Mesothelial cell of epicardium (in vitro differentiated cells): ENCODE measurements around the gene SLX4IP. TPM values are rescaled to one million over a fixed set of nuclear protein-coding genes. Genes with fewer than 3 reads are reported as not detected.
A peak's percentile ranks its signal among the peaks of the same experiment; 100 is the strongest.

Experiments used
- DNase-seq, 2 experiments: peaks; one replicate each; pipeline ENCODE4 v3.0.0; 2021; ENCODE audit warnings: low spot score in 2 of 2; ENCODE audit not compliant: unreplicated experiment in 2 of 2
- H3K27ac Mint-ChIP-seq: 2 replicates; pipeline ENCODE4 v1.8.0; 2021; ENCODE audit warnings: mixed read lengths
- H3K27me3 Mint-ChIP-seq: 2 replicates; pipeline ENCODE4 v1.8.0; 2021; ENCODE audit warnings: low read depth, mixed read lengths
- H3K36me3 Mint-ChIP-seq: 2 replicates; pipeline ENCODE4 v1.8.0; 2021; ENCODE audit warnings: mixed read lengths
- H3K4me1 Mint-ChIP-seq: 2 replicates; pipeline ENCODE4 v1.8.0; 2021; ENCODE audit warnings: mixed read lengths
- H3K4me3 Mint-ChIP-seq: 2 replicates; pipeline ENCODE4 v1.8.0; 2021; ENCODE audit warnings: mild to moderate bottlenecking, moderate library complexity, mixed read lengths
- H3K9me3 Mint-ChIP-seq: 2 replicates; pipeline ENCODE4 v1.8.0; 2021; ENCODE audit warnings: mixed read lengths
- total RNA-seq: library from RNA; stranded (reverse); gene quantifications from 3 replicates; pipeline ENCODE4 v1.2.1, GENCODE V29; 2021
- TF ChIP-seq, protein P1 (sequence below): fragments of 200-600 bp; sonication (generic); IDR thresholded peaks from one replicate; pipeline ENCODE4 v1.5.0; 2021; ENCODE audit warnings: antibody characterized with exemption; ENCODE audit not compliant: unreplicated experiment

SLX4IP gene
- total RNA-seq, 1 donor from 2014 or later = 10.4 TPM

GRCh38 chr20:10622657-10623418, 187.7 kb downstream of the SLX4IP start:
- Mint-ChIP-seq H3K36me3 (no peaks in the 10 kb centered on the region), H3K9me3 (no peaks in the 10 kb centered on the region), H3K27ac (peak overlapping the region; percentile 64), H3K27me3 (no peaks in the 10 kb centered on the region), H3K4me3 (no peak overlapping the region), H3K4me1 (peaks cover 75% of the 10 kb centered on the region)
- TF ChIP-seq, protein P1, sequence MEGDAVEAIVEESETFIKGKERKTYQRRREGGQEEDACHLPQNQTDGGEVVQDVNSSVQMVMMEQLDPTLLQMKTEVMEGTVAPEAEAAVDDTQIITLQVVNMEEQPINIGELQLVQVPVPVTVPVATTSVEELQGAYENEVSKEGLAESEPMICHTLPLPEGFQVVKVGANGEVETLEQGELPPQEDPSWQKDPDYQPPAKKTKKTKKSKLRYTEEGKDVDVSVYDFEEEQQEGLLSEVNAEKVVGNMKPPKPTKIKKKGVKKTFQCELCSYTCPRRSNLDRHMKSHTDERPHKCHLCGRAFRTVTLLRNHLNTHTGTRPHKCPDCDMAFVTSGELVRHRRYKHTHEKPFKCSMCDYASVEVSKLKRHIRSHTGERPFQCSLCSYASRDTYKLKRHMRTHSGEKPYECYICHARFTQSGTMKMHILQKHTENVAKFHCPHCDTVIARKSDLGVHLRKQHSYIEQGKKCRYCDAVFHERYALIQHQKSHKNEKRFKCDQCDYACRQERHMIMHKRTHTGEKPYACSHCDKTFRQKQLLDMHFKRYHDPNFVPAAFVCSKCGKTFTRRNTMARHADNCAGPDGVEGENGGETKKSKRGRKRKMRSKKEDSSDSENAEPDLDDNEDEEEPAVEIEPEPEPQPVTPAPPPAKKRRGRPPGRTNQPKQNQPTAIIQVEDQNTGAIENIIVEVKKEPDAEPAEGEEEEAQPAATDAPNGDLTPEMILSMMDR = no peak
- no peak for DNase-seq

DNA sequence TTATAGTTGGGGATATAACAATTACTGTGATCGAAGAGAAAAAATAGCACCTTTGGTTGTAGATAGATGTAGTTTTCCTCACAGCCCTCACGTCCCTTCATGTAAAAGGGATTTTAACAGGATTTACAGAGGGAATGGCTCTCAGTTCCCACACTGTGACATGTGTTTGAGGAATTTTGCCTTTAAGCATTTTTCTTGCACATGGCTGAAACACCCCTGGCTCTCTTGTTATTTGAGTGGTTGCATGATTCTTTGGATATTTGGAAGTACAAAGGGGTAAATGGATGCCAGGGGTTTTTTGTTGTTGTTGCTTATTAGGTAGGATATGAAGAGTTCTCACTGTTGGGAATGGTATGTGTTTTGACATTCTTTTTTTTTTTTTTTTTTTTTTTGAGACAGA, 190.5 kb downstream of the SLX4IP start:
- H3K36me3 Mint-ChIP-seq = no peaks in the 10 kb centered on the region
- no peak overlapping the region for H3K4me3 Mint-ChIP-seq
- H3K27me3 Mint-ChIP-seq = no peaks in the 10 kb centered on the region
- DNase-seq = no peak
- TF ChIP-seq, protein P1 = no peak
- no peaks in the 10 kb centered on the region for H3K9me3 Mint-ChIP-seq
- peaks cover 87% of the 10 kb centered on the region for H3K4me1 Mint-ChIP-seq
- H3K27ac Mint-ChIP-seq = peak overlapping the region; percentile 39

DNA sequence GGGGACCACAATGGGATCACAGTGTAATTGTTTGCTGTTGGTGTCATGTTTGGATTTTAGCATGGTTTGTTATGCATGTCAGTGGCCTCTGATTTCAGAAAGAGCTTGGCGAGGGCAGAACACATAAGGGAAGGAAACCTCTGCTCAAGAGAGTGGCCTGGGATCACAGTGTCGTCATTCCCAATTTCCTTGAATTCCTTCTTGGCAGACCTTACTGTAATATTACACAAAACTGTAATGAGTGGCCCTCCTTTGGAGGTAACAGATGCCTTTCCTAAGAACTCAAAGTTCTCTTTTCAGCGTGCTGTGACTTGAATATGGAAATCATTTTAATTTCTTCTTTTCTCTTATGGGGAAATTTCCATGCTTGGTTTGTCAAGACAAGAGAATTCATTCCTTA, 191.8 kb downstream of the SLX4IP start:
- Mint-ChIP-seq H3K27me3 (no peaks in the 10 kb centered on the region), H3K9me3 (no peaks in the 10 kb centered on the region), H3K4me3 (no peak overlapping the region), H3K36me3 (no peaks in the 10 kb centered on the region), H3K27ac (peak overlapping the region; percentile 96), H3K4me1 (peaks cover 86% of the 10 kb centered on the region)
- DNase-seq = no peak
- TF ChIP-seq, protein P1 = no peak

DNA sequence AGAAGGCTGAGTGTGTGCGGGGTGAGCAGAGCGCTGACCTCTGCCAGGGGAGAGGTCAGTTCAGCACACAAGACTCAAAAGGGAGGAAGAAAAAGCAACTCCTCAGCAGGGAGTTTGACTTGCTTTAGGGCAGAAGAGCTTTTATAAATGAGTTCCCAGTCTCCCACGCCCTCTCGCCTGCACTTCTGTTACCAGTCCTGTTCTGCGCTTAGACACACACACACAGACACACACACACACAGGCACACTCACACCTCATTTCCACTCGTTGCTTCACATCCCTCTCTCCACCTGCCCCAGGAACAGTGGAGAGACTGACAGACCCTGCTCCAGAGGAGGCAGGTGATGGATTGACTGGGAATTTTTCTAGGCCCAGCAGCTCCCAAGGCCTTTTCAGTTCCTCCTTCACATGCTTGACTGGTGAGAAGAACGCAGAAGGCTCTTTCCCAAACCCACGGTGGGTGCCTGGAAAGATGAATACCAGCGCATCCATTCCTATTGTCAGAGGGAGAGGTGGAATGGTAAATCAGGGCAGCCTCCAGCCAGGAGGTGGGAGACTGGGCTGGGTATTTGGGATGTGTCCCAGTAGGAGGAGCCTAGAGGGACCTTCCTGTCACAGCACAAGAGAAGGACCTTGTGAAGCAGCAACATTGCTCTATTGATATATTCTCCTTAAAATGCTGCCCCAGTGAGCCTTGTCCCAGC, 195.0 kb downstream of the SLX4IP start:
- Mint-ChIP-seq H3K4me1 (peaks cover 94% of the 10 kb centered on the region), H3K27me3 (no peaks in the 10 kb centered on the region), H3K9me3 (no peaks in the 10 kb centered on the region), H3K36me3 (no peaks in the 10 kb centered on the region), H3K27ac (peak overlapping the region; percentile 96), H3K4me3 (no peak overlapping the region)
- DNase-seq = no peak
- TF ChIP-seq, protein P1 = no peak

DNA sequence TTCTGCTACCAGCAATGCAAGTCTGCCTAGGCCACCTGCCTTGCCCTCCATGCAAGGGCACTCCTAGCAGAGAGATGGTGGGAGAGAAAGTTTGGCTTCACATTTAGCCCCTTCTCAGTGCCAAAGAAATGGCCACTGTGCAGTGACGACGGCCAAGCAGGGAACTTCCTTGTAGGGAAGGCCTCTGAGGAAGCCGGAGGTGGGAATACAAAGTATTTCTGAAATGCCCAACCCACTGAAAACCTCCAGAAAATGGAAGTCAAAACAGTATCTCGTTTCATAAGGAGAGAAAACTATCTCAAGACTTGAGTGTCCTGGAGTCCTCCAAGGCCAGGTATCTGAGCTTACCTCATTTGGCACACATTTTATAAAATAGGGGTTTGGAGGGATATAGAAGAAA, 196.0 kb downstream of the SLX4IP start:
- Mint-ChIP-seq H3K9me3 (no peaks in the 10 kb centered on the region), H3K4me1 (peaks cover 95% of the 10 kb centered on the region), H3K4me3 (no peak overlapping the region), H3K27me3 (no peaks in the 10 kb centered on the region), H3K36me3 (no peaks in the 10 kb centered on the region), H3K27ac (peak overlapping the region; percentile 72)
- TF ChIP-seq, protein P1 = no peak
- no peak for DNase-seq
